ENCODE measurements around the gene DNAAF2.
"Not testable (repeated sequence)": the region's sequence is repeated elsewhere in the genome, so short reads cannot be mapped to it uniquely, and the experiment has no call there.

Gene DNAAF2

DNA sequence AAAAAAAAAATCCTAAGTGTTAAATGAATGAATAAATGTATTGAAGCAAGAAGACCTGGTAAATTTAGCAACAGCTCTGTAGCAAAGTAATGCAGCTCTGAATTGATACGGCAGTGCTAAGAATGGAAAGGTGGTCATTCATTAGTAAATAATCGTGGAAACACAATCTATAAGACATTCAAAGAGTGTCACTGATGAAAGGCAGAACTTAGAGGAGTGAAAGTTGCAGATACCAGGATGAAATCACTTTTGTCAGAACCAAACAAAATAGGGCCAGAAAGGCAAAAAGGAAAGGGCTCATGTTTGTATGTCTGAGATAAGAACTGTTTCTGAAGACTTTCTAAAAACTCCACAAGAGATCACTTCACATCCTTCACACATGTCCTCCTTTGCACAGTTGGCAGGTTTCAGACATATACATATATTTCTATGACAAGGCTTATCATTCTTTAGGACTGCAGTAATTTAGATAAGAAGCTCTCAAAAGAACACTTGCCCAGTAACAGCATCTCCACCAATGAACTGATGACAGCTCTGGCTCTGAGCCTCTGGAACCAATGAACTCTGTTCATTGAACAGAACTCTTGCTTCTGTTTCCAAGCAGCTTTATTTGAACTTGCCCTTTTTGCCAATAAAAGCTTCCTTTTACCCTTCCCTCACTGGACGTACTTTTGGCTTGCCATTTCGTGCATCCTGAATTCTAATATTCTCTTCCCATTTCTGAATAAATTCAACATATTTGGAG is 40.5 kb downstream of the DNAAF2 start:
- H3K4me3 ChIP-seq (ENCODE audit: low read depth, low read length), result peak overlapping the region; percentile 21
- no peak for TF ChIP-seq CTCF (IDR thresholded peaks at IDR 0.05; ENCODE audit: insufficient read depth, low read depth, low read length, missing control alignments)
- peak; percentile 83 for DNase-seq (ENCODE audit: low read depth)

DNA sequence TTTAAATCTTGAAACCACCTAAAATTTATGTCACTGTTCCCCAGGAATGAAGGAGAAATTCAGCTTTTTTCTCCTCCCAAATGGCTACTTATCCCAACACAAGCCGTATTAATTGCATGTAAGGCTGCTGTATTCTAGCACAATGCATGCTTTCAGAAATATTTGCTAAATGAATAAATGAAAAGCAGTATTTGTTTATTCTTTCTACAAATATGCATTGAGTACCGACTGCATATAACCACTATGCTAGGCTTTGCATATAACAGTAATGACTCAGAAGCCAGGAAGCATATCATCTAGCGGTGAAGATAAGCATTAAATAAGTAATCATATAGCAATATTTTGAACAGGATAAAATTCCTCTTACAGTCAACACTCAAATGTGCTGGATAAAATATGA is 42.0 kb downstream of the DNAAF2 start:
- peak overlapping the region; percentile 38 for H3K4me3 ChIP-seq (ENCODE audit: low read depth, low read length)
- TF ChIP-seq CTCF (IDR thresholded peaks at IDR 0.05; ENCODE audit: insufficient read depth, low read depth, low read length, missing control alignments), result no peak
- peak; percentile 54 for DNase-seq (ENCODE audit: low read depth)

- DNase-seq (ENCODE audit: low read depth), result no peak
- no peak for TF ChIP-seq CTCF (IDR thresholded peaks at IDR 0.05; ENCODE audit: insufficient read depth, low read depth, low read length, missing control alignments)
- H3K4me3 ChIP-seq (ENCODE audit: low read depth, low read length), result no peak overlapping the region
These were observed 45.7 kb downstream of the DNAAF2 start for GRCh38 chr14:49589387-49589786.

- DNase-seq (ENCODE audit: low read depth), result peak; percentile 81
- peak overlapping the region; percentile 51 for H3K4me3 ChIP-seq (ENCODE audit: low read depth, low read length)
- TF ChIP-seq CTCF (IDR thresholded peaks at IDR 0.05; ENCODE audit: insufficient read depth, low read depth, low read length, missing control alignments), result peak; percentile 58
These were observed 48.2 kb downstream of the DNAAF2 start for GRCh38 chr14:49586673-49587460.

DNA sequence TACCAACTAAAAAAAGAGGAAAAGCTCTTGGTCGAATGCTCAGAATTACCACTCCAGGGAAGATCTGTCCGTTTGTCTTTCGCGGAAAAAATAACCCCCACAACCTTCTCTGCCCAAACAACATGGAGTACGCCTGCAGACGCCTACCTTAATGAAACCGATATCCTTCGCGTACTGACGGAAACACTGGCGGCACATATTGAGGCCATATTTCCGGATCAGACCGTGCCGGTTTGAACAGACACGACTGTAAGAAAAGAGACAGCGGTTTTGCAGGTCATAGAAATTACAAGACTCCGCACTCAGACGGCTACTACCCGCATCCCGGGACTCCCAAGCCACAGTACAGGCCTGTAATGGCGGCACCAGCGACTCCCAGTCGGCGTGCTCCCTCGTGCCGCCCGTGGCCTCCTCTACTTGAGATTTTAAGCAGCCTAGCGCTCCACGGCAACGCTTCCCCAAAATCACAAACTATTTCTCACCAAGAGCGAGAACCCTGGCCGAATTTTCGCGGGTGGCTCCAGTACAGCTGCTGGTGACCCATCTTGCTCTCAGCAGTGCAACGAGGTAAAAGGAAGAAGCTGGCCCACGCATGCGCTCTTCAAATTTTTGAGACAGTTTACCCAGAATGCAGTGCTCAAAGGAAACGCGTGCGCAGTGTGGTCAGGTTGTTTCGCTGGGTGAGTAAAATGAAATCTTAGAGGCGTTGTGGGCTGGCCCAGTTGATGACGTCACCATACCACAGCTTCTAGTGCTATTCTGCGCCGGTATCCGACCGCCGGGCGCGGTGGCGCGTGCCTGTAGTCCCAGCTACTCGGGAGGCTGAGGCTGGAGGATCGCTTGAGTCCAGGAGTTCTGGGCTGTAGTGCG is 49.0 kb downstream of the DNAAF2 start, which contains the start of gene RPS29:
Gene RPS29 (minus strand): TSS at position 578 of the 870 bp plus-strand sequence. CDS start 34 bp downstream, at position 544.
- TF ChIP-seq CTCF (IDR thresholded peaks at IDR 0.05; ENCODE audit: insufficient read depth, low read depth, low read length, missing control alignments), result no peak
- peak within 1 kb of the TSS; percentile 81 for H3K4me3 ChIP-seq (ENCODE audit: low read depth, low read length)
- peak; percentile 100 for DNase-seq (ENCODE audit: low read depth)

GRCh38 chr14:49584981-49585640 is 49.9 kb downstream of the DNAAF2 start:
- DNase-seq (ENCODE audit: low read depth), result not testable (repeated sequence)
- H3K4me3 ChIP-seq (ENCODE audit: low read depth, low read length), result peak overlapping the region; percentile 81

Measured in GM12865 (cell line).